ENCODE data around the gene UGT2B7.
"Not testable (repeated sequence)": the region's sequence is repeated elsewhere in the genome, so short reads cannot be mapped to it uniquely, and the experiment has no call there.

The UGT2B7 gene

GRCh38 chr4:69089388-69089787, 6.9 kb upstream of the UGT2B7 start:
- no peak for DNase-seq

GRCh38 chr4:69092190-69092589, 4.1 kb upstream of the UGT2B7 start:
- DNase-seq: no peak

GRCh38 chr4:69092980-69093568, 3.2 kb upstream of the UGT2B7 start:
- no peak for DNase-seq

- DNase-seq: no peak
Observed at GRCh38 chr4:69093681-69094080, 2.6 kb upstream of the UGT2B7 start.

GRCh38 chr4:69095301-69095731, 958 bp upstream of the UGT2B7 start:
- DNase-seq: no peak

GRCh38 chr4:69096810-69097209, 536 bp downstream of the UGT2B7 start:
- DNase-seq: no peak

GRCh38 chr4:69098470-69098869, 2.2 kb downstream of the UGT2B7 start:
- DNase-seq: no peak

GRCh38 chr4:69099910-69100309, 3.6 kb downstream of the UGT2B7 start:
- DNase-seq: no peak

- not testable (repeated sequence) for DNase-seq
Observed at GRCh38 chr4:69102668-69103067, 6.4 kb downstream of the UGT2B7 start.

- no peak for DNase-seq
Observed at GRCh38 chr4:69104719-69105275, 8.5 kb downstream of the UGT2B7 start.

- not testable (repeated sequence) for DNase-seq
Observed at GRCh38 chr4:69115151-69115850, 19.0 kb downstream of the UGT2B7 start.

- DNase-seq: no peak
Observed at GRCh38 chr4:69115851-69116213, 19.6 kb downstream of the UGT2B7 start.

- no peak for DNase-seq
Observed at GRCh38 chr4:69116645-69117321, 20.5 kb downstream of the UGT2B7 start.

- DNase-seq: no peak
Observed at GRCh38 chr4:69120870-69121269, 24.6 kb downstream of the UGT2B7 start.

- no peak for DNase-seq
Observed at GRCh38 chr4:69122476-69122875, 26.2 kb downstream of the UGT2B7 start.

GRCh38 chr4:69124941-69125340, 28.7 kb downstream of the UGT2B7 start:
- DNase-seq: no peak

GRCh38 chr4:69126024-69126423, 29.8 kb downstream of the UGT2B7 start:
- DNase-seq: no peak

GRCh38 chr4:69133993-69134392, 37.7 kb downstream of the UGT2B7 start:
- DNase-seq: no peak

- no peak for DNase-seq
Observed at GRCh38 chr4:69134471-69134870, 38.2 kb downstream of the UGT2B7 start.

- DNase-seq: no peak
Observed at GRCh38 chr4:69141320-69141719, 45.0 kb downstream of the UGT2B7 start.

GRCh38 chr4:69147334-69147733, 51.1 kb downstream of the UGT2B7 start:
- DNase-seq: no peak

GRCh38 chr4:69154021-69154420, 57.7 kb downstream of the UGT2B7 start:
- DNase-seq: no peak

- DNase-seq: no peak
Observed at GRCh38 chr4:69156913-69157312, 60.6 kb downstream of the UGT2B7 start.

Measured in activated CD4-positive, alpha-beta T cell treated with anti-CD3 and anti-CD28 coated beads, Interleukin-10, Interleukin-2, amounts not matched to agents 100 ng/mL and 50 ng/mL, durations not matched to agents 16 hours and 8 hours (primary cell).